Endodermal cell (in vitro differentiated cells): ENCODE results near the gene SGSM2. TPM values are rescaled to one million over a fixed set of nuclear protein-coding genes. Genes with fewer than 3 reads are reported as not detected.

Experiments
- DNase-seq: peaks from one replicate; pipeline ENCODE4 v3.0.0-alpha.2; 2017
- H3K27ac ChIP-seq: 2 replicates; pipeline ENCODE4 v1.5.1; 2013; ENCODE audit warnings: mild to moderate bottlenecking, low read depth, low read length, moderate library complexity
- H3K27me3 ChIP-seq: 2 replicates; pipeline ENCODE4 v1.6.1; 2013; ENCODE audit warnings: mild to moderate bottlenecking, low read length, moderate library complexity; ENCODE audit not compliant: insufficient read depth, control insufficient read depth, poor library complexity, severe bottlenecking
- H3K36me3 ChIP-seq: 2 replicates; pipeline ENCODE4 v1.7.0; 2013; ENCODE audit warnings: mild to moderate bottlenecking, low read length, moderate library complexity; ENCODE audit not compliant: control insufficient read depth, insufficient read depth
- H3K4me1 ChIP-seq: one replicate; pipeline ENCODE4 v1.7.0; 2013; ENCODE audit warnings: low read length; ENCODE audit not compliant: control insufficient read depth, insufficient read depth
- H3K4me3 ChIP-seq: 2 replicates; pipeline ENCODE4 v1.5.1; 2013; ENCODE audit warnings: mild to moderate bottlenecking, low read length, moderate library complexity
- H3K9ac ChIP-seq: 2 replicates; pipeline ENCODE4 v1.6.1; 2013; ENCODE audit warnings: mild to moderate bottlenecking, low read length, moderate library complexity; ENCODE audit not compliant: poor library complexity, severe bottlenecking; ENCODE audit errors: extremely low read depth
- H3K9me3 ChIP-seq: 2 replicates; pipeline ENCODE4 v1.6.1; 2013; ENCODE audit warnings: mild to moderate bottlenecking, low read length, moderate library complexity; ENCODE audit not compliant: control insufficient read depth
- H3K27ac Mint-ChIP-seq: 2 replicates; pipeline ENCODE4 v1.8.0; 2020; ENCODE audit warnings: mixed read lengths
- H3K27me3 Mint-ChIP-seq: 2 replicates; pipeline ENCODE4 v1.8.0; 2021; ENCODE audit warnings: mild to moderate bottlenecking, mixed read lengths; ENCODE audit not compliant: insufficient read depth
- H3K36me3 Mint-ChIP-seq: 2 replicates; pipeline ENCODE4 v1.8.0; 2020; ENCODE audit warnings: low read depth, mixed read lengths
- H3K4me1 Mint-ChIP-seq: 2 replicates; pipeline ENCODE4 v1.8.0; 2020; ENCODE audit warnings: mixed read lengths
- H3K4me3 Mint-ChIP-seq: 2 replicates; pipeline ENCODE4 v1.8.0; 2020; ENCODE audit warnings: mild to moderate bottlenecking, moderate library complexity, mixed read lengths
- H3K9me3 Mint-ChIP-seq: 2 replicates; pipeline ENCODE4 v1.8.0; 2020; ENCODE audit warnings: mild to moderate bottlenecking, mixed read lengths
- CTCF ChIP-seq: fragments of 200-600 bp; sonication (generic); conservative IDR thresholded peaks from 2 replicates; pipeline ENCODE4 v1.5.0; 2021; ENCODE audit warnings: antibody characterized with exemption, mild to moderate bottlenecking
- WGBS, 2 experiments: methylation state at CpG; one replicate each; pipeline versions ENCODE4 v1.1.5 to v1.1.7; 2013; ENCODE audit warnings: missing lambda C conversion rate in 2 of 2, mixed read lengths in 1 of 2; ENCODE audit not compliant: insufficient coverage in 1 of 2, insufficient read length in 1 of 2; 5-methylcytosine and 5-hydroxymethylcytosine counted together
- total RNA-seq, 2 donors: library from RNA; stranded (reverse); fragmentation: NEBNext Ultra II Directional in 1 of 2; extraction: Animal tissue kit (Norgen Biotek cat#: 25700) in 1 of 2; gene quantifications; 2 replicates in 1 of 2; 3 replicates in 1 of 2; pipeline ENCODE4 v1.2.1, GENCODE V29; 2021

The SGSM2 gene
- total RNA-seq, 2 donors from 2014 or later = 62.5 to 77.3 TPM

GRCh38 chr17:2372681-2373080 is 35.4 kb downstream of the SGSM2 start:
- H3K9ac ChIP-seq = no peak overlapping the region
- H3K4me1 ChIP-seq = no peaks in the 10 kb centered on the region
- no peaks in the 10 kb centered on the region for H3K9me3 Mint-ChIP-seq
- H3K4me3 ChIP-seq = no peak overlapping the region
- H3K4me1 Mint-ChIP-seq = peaks cover 1% of the 10 kb centered on the region
- H3K27ac Mint-ChIP-seq = no peak overlapping the region
- H3K27me3 ChIP-seq = no peaks in the 10 kb centered on the region
- DNase-seq = no peak
- no peaks in the 10 kb centered on the region for H3K9me3 ChIP-seq
- H3K36me3 ChIP-seq = peaks cover 20% of the 10 kb centered on the region
- no peaks in the 10 kb centered on the region for H3K27me3 Mint-ChIP-seq
- H3K27ac ChIP-seq = no peak overlapping the region
- H3K4me3 Mint-ChIP-seq = no peak overlapping the region
- TF ChIP-seq CTCF = no peak
- peaks cover 12% of the 10 kb centered on the region for H3K36me3 Mint-ChIP-seq
- 89 to 97% methylated on average over 9 to 16 of the region's 16 CpGs for WGBS, 2 experiments

- Mint-ChIP-seq H3K36me3 (peaks cover 15% of the 10 kb centered on the region), H3K9me3 (no peaks in the 10 kb centered on the region), H3K27me3 (no peaks in the 10 kb centered on the region), H3K4me3 (no peak overlapping the region), H3K27ac (no peak overlapping the region), H3K4me1 (peaks cover 1% of the 10 kb centered on the region)
- no peak for TF ChIP-seq CTCF
- no peak overlapping the region for H3K4me3 ChIP-seq
- no peak for DNase-seq
- WGBS, 2 experiments = 90 to 95% methylated on average over 16 to 18 of the region's 18 CpGs
- no peaks in the 10 kb centered on the region for H3K27me3 ChIP-seq
- H3K4me1 ChIP-seq = no peaks in the 10 kb centered on the region
- H3K36me3 ChIP-seq = peaks cover 23% of the 10 kb centered on the region
- H3K9me3 ChIP-seq = no peaks in the 10 kb centered on the region
- no peak overlapping the region for H3K27ac ChIP-seq
- no peak overlapping the region for H3K9ac ChIP-seq
Measured at GRCh38 chr17:2373179-2373578, 35.9 kb downstream of the SGSM2 start.

GRCh38 chr17:2374549-2375285 is 37.4 kb downstream of the SGSM2 start:
- no peaks in the 10 kb centered on the region for H3K9me3 ChIP-seq
- TF ChIP-seq CTCF = no peak
- WGBS, 2 experiments = 90 to 98% methylated on average over 9 to 11 of the region's 11 CpGs

More at GRCh38 chr17:2374549-2375285, 37.4 kb downstream of the SGSM2 start:
- Histone ChIP-seq H3K9ac (no peak overlapping the region), H3K4me1 (no peaks in the 10 kb centered on the region), H3K4me3 (no peak overlapping the region), H3K27ac (no peak overlapping the region), H3K27me3 (no peaks in the 10 kb centered on the region), H3K36me3 (peaks cover 28% of the 10 kb centered on the region)
- no peak overlapping the region for H3K4me3 Mint-ChIP-seq
- no peaks in the 10 kb centered on the region for H3K27me3 Mint-ChIP-seq
- no peaks in the 10 kb centered on the region for H3K9me3 Mint-ChIP-seq
- no peak for DNase-seq
- peaks cover under 1% of the 10 kb centered on the region for H3K4me1 Mint-ChIP-seq
- peaks cover 15% of the 10 kb centered on the region for H3K36me3 Mint-ChIP-seq
- no peak overlapping the region for H3K27ac Mint-ChIP-seq
